ENCODE results near the gene FYB1. TPM values are rescaled to one million over a fixed set of nuclear protein-coding genes. Genes with fewer than 3 reads are reported as not detected.
"Not testable (repeated sequence)": the region's sequence is repeated elsewhere in the genome, so short reads cannot be mapped to it uniquely, and the experiment has no call there.

FYB1 gene
- total RNA-seq, 2 donors from 2014 or later: 3.1 to 4.0 TPM

DNA sequence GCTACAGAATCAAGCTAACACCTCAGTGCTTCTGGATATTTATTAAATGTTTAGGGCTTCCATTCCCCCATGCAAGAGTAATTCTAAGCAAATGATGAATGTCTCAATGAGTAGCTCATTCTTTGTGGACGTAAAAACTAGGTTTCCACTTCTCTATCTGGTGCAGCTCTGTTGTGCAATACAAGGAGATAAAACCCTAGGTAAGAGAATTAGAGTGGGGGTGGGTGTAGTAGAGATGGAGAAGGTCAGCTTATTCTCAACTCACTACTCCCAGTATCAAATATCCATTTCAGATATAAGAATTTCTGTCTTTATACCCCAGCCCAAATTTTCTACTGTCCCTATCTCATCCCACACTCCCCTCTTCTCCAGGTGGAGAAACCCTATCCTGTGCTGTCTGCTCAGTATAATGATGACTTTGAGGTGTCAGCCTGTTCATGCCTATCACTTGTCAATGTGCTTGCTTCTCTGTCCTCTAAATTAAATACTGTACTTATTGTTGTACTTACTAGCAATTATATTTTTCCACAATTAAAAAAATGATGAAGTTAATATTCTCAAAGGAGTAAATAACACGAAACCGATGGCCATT lies 4.3 kb upstream of the FYB1 start:
- TF ChIP-seq, protein P1, sequence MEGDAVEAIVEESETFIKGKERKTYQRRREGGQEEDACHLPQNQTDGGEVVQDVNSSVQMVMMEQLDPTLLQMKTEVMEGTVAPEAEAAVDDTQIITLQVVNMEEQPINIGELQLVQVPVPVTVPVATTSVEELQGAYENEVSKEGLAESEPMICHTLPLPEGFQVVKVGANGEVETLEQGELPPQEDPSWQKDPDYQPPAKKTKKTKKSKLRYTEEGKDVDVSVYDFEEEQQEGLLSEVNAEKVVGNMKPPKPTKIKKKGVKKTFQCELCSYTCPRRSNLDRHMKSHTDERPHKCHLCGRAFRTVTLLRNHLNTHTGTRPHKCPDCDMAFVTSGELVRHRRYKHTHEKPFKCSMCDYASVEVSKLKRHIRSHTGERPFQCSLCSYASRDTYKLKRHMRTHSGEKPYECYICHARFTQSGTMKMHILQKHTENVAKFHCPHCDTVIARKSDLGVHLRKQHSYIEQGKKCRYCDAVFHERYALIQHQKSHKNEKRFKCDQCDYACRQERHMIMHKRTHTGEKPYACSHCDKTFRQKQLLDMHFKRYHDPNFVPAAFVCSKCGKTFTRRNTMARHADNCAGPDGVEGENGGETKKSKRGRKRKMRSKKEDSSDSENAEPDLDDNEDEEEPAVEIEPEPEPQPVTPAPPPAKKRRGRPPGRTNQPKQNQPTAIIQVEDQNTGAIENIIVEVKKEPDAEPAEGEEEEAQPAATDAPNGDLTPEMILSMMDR (IDR thresholded peaks at IDR 0.05): no peak
- TF ChIP-seq POLR2AphosphoS5 (IDR thresholded peaks at IDR 0.05): no peak
- no peak for TF ChIP-seq POLR2A (IDR thresholded peaks at IDR 0.05)
- no peak for DNase-seq (ENCODE audit: low spot score)
- Histone ChIP-seq H3K4me1 (replicated peaks) (no peaks in the 10 kb centered on the region), H3K9me3 (no peaks in the 10 kb centered on the region), H3K36me3 (no peaks in the 10 kb centered on the region), H3K4me3 (no peak overlapping the region), H3K27ac (no peak overlapping the region), H3K27me3 (replicated peaks; ENCODE audit: insufficient read depth) (no peaks in the 10 kb centered on the region)
- intact Hi-C loops (cut with DNase I): no loop called here
- 81% methylated on average over 3 of the region's 3 CpGs for WGBS

DNA sequence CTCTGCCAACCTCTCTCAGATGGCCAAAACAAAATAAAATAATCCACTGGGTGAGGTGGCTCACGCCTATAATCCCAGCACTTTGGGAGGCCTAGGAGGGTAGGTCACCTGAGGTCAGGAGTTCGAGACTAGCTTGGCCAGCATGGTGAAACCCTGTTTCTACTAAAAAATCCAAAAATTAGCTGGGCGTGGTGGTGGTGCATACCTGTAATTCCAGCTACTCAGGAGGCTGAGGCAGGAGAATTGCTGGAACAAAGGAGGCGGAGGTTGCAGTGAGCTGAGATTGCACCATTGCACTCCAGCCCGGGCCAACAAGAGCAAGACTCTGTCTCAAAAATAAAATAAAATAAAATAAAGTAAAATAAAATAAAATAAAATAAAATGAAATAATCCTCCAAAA lies 2.3 kb upstream of the FYB1 start:
- H3K4me1 ChIP-seq (replicated peaks); H3K4me3 ChIP-seq; H3K27ac ChIP-seq; DNase-seq (ENCODE audit: low spot score); intact Hi-C loops (cut with DNase I); H3K27me3 ChIP-seq (replicated peaks; ENCODE audit: insufficient read depth); H3K9me3 ChIP-seq; H3K36me3 ChIP-seq: not testable (repeated sequence)
- WGBS: 95% methylated on average over 5 of the region's 5 CpGs

DNA sequence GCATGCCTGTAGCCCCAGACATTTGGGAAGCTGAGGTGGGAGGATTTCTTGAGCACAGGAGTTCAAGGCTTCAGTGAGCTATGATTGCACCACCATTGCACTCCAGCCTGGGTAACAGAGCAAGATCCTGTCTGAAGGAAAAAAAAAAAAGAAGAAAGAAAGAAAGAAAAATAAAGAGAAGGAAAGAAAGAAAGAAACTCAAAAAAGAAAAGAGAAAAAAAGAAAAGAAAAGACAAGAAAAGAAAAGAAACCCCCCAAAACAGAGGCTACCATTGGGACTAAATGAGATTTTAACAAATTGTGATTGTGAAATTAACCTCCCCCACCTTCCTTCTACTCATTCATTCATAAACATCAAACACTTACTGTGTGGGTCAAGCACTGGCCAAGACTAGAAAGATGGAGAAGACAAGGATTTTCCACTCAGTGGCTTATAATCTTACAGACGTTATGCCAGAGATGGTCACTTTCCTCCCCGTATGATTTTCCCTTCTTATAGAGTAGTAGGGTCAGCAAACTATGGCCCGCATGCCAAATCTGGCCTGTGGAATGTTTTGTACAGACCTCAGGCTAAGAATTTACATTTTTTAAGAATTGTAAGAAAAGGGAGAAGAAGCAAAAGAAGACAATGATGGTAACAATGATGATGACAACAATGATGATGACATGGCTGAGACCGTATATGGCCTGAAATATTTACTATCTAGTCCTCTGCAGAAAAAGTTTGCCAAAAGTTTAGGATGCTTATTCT lies 1.1 kb upstream of the FYB1 start:
- Histone ChIP-seq H3K4me3 (no peak overlapping the region), H3K36me3 (no peaks in the 10 kb centered on the region), H3K27ac (no peak overlapping the region), H3K9me3 (no peaks in the 10 kb centered on the region), H3K4me1 (replicated peaks) (no peaks in the 10 kb centered on the region), H3K27me3 (replicated peaks; ENCODE audit: insufficient read depth) (no peaks in the 10 kb centered on the region)
- DNase-seq (ENCODE audit: low spot score): no peak
- 98% methylated on average over 4 of the region's 4 CpGs for WGBS
- TF ChIP-seq POLR2A (IDR thresholded peaks at IDR 0.05) (no peak), POLR2AphosphoS5 (IDR thresholded peaks at IDR 0.05) (no peak)
- TF ChIP-seq, protein P1 (IDR thresholded peaks at IDR 0.05): no peak
- intact Hi-C loops (cut with DNase I): no loop called here

DNA sequence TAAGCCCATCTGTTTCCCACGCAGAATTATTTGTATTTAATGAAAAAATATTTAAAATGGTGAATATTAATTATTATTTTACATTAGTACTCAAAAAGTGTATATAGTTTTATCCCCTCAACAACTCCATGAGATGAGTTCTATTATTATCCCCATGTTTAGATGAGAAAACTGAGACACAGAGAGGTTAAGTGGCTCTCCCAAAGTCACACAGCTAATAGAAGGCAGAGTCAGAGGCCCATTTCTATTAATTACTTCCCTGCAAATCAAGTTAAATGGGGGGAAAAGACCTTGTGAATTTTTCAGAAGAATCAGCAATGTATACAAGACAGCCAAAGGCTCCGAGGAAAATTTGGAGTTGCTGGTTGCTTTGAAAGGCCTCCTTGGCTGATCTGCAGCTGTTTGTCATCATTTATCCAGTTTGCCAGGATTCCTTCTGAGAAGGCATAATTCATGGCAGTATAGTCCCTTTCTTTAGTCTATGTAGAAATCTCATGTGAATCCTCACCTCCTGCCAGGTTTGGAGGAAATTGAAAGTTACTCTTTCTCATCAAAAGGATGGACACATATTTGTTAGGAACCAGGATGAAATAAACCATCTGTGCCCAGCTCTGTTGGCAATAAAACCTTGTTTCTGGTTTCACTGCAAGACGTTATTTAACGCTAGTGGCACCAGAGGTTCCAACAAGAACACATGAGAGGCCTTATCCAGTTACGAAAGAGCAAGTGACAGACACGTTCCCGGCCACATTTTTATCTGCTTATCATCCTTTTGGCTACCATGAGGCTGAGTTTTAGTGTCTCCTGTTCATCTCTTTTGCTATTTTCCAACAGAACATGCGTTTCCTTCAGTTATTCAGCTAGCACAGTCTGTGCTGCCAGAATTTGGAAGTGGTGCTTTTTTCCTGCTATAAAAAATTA lies 621 bp downstream of the FYB1 start:
- Histone ChIP-seq H3K4me3 (no peak overlapping the region), H3K4me1 (replicated peaks) (no peaks in the 10 kb centered on the region), H3K36me3 (no peaks in the 10 kb centered on the region), H3K27ac (peak overlapping the region in 1 of 2 donors; percentile 6), H3K27me3 (replicated peaks; ENCODE audit: insufficient read depth) (no peaks in the 10 kb centered on the region), H3K9me3 (no peaks in the 10 kb centered on the region)
- intact Hi-C loops (cut with DNase I): loop anchor here (5.0 kb wide), 2 partner anchors 154 to 329 kb away; no protein-coding TSS in a partner anchor
- peak; percentile 8 for TF ChIP-seq POLR2AphosphoS5 (IDR thresholded peaks at IDR 0.05)
- TF ChIP-seq, protein P1 (IDR thresholded peaks at IDR 0.05): no peak
- no peak for DNase-seq (ENCODE audit: low spot score)
- 23% methylated on average over 8 of the region's 8 CpGs for WGBS
